HK-2 (cell line): ENCODE results near the gene WFS1.

Experiments
- DNase-seq: peaks from one replicate; pipeline ENCODE4 v3.0.0-alpha.2; 2018; ENCODE audit not compliant: unreplicated experiment

Gene WFS1

GRCh38 chr4:6299875-6300274, 30.2 kb downstream of the WFS1 start:
- no peak for DNase-seq

- DNase-seq, result no peak
Measured at GRCh38 chr4:6300359-6300758, 30.7 kb downstream of the WFS1 start.

- no peak for DNase-seq
Measured at GRCh38 chr4:6301051-6301731, 31.5 kb downstream of the WFS1 start.

- DNase-seq, result no peak
Measured at GRCh38 chr4:6301732-6302442, 32.2 kb downstream of the WFS1 start.

GRCh38 chr4:6302869-6303268, 33.2 kb downstream of the WFS1 start:
- DNase-seq, result no peak

- no peak for DNase-seq
Measured at GRCh38 chr4:6303943-6304342, 34.3 kb downstream of the WFS1 start.

GRCh38 chr4:6306299-6306698, 36.6 kb downstream of the WFS1 start:
- no peak for DNase-seq

- no peak for DNase-seq
Measured at GRCh38 chr4:6307230-6307629, 37.6 kb downstream of the WFS1 start.

- DNase-seq, result no peak
Measured at GRCh38 chr4:6307891-6308290, 38.2 kb downstream of the WFS1 start.

- peak; percentile 42 for DNase-seq
Measured at GRCh38 chr4:6308899-6309643, 39.4 kb downstream of the WFS1 start.

GRCh38 chr4:6309777-6310176, 40.1 kb downstream of the WFS1 start:
- DNase-seq, result no peak

GRCh38 chr4:6313216-6313615, 43.6 kb downstream of the WFS1 start:
- no peak for DNase-seq

GRCh38 chr4:6316461-6317003, 46.9 kb downstream of the WFS1 start:
- no peak for DNase-seq

- no peak for DNase-seq
Measured at GRCh38 chr4:6318206-6318605, 48.6 kb downstream of the WFS1 start.

- DNase-seq, result no peak
Measured at GRCh38 chr4:6319530-6320150, 50.0 kb downstream of the WFS1 start.

GRCh38 chr4:6320663-6321062, 51.0 kb downstream of the WFS1 start:
- DNase-seq, result no peak

- no peak for DNase-seq
Measured at GRCh38 chr4:6321361-6321760, 51.7 kb downstream of the WFS1 start.

GRCh38 chr4:6322067-6322760, 52.6 kb downstream of the WFS1 start:
- DNase-seq, result no peak

GRCh38 chr4:6322761-6323566, 53.3 kb downstream of the WFS1 start:
- DNase-seq, result peak; percentile 48

GRCh38 chr4:6324461-6324998, 54.9 kb downstream of the WFS1 start:
- DNase-seq, result no peak
